Activated T-helper 1 cell treated with Interleukin-2 at 50 U/mL for 16 hours (primary cell): Measurements from ENCODE around the gene HNRNPL.
"Not testable (repeated sequence)": the region's sequence is repeated elsewhere in the genome, so short reads cannot be mapped to it uniquely, and the experiment has no call there.

Experiments
- DNase-seq: peaks from one replicate; pipeline ENCODE4 v3.0.0-alpha.2; 2020; ENCODE audit warnings: low read depth

HNRNPL gene

DNA sequence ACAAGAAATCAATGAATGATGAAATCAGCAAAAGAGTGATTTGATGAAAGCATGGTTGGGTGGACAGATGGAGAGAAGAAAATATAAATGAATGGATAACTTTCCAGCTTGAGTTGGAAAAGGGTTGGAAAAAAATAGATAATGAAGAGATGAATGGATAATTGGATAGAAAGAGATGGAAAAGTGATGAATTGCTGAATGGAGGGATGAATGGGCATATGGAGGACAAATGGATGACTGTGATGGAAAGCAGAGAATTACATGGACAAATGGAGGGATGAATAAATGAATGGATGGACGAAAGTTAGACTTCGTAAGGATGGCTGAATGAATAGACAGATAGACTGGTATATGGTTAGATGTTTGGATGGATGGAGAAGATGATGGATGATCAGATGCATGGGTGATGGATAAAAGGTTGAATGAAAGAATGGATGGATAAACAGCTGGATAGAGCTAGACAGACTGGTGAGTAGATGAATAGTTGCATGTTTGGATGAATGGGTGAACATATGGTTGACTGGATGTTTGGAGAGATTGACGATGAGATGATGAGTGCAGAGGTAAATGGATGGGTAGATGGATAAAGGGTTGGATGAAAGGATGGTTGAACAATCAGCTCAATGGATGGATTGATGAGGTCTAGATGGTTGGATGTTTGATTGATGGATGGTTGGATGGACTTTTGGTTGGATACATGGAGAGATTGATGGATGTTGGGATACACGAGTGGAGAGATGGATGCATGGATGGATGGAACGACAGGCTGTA lies 49.0 kb downstream of the HNRNPL start:
- DNase-seq = no peak

DNA sequence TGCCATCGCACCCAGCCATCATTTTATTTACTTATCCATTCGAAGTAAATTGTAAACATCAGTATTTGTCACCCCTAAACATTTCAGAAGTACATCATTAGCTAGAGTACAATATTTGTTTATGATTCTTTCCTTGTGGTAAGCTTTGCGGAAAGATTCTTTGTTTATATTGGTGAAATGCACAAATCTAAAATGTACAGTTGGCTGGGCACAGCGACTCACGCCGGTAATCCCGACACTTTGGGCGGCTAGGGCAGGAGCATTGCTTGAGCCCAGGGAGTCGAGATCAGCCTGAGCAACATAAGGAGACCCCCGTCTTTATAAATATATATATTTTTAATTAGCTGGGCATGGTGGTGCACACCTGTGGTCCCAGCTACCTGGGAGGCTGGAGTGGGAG lies 50.7 kb downstream of the HNRNPL start:
- DNase-seq = no peak

DNA sequence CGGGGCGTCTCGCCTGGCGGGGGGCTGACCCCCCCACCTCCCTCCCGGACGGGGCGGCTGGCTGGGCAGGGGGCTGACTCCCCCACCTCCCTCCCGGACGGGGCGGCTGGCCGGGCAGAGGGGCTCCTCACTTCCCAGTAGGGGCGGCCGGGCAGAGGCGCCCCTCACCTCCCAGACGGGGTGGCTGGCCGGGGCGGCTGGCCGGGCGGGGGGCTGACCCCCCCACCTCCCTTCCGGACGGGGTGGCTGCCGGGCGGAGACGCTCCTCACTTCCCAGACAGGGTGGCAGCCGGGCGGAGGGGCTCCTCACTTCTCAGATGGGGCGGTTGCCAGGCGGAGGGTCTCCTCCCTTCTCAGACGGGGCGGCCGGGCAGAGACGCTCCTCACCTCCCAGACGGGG lies 52.0 kb downstream of the HNRNPL start:
- not testable (repeated sequence) for DNase-seq

DNA sequence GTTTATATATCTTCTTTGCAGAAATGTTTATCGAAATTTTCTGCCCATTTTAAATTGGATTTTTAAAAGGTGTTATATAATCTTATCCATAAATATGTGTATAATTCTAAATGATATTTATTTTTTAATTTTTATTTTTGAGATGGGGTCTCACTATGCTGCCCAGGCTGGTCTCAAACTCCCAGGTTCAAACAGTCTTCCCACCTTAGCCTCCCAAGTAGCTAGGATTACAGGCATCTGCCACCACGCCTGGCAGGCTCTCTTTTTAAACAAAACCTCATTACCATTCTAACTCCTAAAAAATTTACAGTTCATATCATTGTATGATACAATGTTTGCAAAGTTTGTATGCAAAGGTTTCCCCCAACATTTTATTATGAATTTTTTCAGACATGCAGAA lies 53.6 kb downstream of the HNRNPL start:
- DNase-seq = no peak

DNA sequence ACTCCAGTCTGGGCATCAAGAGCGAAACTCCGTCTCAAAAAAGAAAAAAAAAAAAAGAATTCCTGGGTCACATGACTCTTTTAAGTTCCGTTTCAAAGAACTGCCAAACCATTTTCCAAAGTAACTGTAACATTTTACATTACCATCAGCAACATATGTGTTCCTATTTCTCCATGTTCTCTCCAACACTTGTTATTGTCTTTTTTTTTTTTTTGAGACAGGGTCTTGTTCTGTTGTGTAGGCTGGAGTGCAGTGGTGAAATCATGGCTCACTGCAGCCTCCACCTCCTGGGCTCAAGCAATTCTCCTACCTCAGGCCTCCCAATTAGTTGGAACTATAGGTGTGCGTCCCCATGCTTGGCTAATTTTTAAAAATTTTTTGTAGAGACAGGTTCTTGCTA lies 54.2 kb downstream of the HNRNPL start:
- DNase-seq = no peak

DNA sequence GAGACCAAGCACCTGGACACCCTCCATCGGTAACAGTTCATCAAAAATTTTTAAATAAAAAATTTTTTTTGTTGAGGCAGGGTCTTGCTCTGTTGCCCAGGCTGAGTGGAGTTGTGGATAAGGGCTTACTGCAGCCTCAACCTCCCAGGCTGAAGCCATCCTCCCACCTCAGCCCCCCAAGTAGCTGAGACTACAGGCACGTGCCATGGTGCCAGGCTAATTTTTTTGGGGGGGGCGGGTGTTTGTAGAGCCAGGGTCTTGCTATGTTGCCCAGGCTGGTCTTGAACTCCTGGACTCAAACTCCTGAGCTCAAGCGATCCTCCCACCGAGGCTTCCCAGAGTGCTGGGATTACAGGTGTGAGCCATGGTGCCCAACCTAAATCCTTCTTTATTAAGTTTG lies 56.1 kb downstream of the HNRNPL start:
- DNase-seq = no peak

DNA sequence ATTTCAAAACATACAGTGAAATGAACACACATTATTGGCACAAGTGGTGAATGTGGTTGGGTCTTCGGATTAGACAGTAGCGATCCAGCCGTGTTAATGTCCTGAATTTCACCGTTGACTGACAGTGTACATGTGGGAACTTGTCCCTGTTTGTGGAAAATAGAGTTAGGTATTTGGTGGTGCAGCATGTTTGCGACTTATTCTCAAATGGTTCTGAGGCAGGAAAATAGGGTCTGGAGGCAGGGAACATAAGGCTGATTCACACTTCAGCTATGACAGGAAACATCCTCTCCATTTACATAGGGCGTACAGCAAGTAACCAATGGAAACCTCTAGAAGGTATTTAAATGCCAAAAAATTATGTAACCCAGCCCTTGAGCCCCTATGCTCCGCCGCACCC lies 56.6 kb downstream of the HNRNPL start:
- DNase-seq = no peak

DNA sequence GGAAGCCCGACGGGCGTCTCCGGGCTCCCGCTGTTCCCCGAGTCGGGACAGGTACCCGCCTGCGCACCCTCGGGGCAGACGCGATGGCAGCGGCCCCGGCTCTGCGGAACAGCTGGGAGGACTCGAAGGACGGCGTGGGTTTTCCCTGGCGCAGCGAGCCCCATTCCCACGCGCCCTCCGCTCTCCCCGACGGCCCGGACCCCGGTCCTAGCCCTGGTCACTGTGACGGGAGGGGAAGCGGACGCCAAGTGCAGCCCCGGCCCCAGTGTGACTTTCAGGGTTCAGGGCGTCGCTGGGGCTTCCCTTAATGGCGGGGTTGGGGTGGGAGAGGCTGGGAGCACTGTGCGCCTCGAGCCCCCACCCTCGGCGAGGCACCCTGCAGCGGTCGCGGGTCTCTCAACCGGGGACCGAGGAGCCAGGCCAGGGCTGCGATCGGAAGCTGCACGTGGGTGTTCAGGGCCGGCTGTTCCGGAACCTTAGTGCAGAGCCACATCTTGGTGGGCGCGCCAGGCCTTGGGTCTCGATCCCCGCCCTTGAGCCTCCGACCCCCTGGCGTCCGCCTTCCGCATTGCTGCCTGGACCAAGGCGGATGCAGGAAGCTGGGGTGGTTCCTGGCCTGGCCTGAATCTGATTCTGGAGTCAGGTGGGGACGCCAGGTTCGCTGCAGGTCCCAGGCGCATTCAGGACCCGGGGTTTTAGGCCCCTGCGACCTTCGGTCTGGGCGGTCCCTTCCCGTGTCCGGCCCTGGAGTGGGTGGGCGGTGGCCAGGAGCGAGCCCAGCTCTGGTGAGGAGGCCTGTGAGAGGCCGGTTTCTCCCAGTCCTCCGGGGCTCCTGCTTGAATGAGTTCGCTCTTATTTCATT lies 57.3 kb downstream of the HNRNPL start:
- peak; percentile 12 for DNase-seq

DNA sequence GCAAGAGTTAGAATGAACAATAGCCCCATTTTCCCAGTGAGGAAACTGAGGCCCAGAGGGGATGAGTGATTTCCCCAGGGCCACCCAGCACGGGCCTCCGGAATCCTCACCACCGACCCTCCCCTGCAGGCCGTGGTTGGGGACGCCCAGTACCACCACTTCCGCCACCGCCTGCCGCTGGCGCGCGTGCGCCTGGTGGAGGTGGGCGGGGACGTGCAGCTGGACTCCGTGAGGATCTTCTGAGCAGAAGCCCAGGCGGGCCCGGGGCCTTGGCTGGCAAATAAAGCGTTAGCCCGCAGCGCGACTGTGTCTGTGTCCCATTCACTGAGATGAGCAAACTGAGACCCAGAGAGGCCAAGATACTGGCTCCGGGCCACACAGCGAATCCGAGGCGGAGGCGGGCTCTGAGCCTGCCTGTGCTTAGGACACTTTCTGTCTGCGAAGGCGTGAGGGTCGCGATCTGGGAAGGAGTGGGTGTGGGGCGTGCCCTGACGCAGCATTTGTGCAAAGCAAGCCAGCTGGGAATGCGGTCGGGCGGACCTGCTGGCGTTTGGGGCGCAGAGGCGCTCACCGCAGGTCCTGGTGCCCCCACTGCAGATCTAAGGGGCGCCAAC lies 58.2 kb downstream of the HNRNPL start:
- not testable (repeated sequence) for DNase-seq

DNA sequence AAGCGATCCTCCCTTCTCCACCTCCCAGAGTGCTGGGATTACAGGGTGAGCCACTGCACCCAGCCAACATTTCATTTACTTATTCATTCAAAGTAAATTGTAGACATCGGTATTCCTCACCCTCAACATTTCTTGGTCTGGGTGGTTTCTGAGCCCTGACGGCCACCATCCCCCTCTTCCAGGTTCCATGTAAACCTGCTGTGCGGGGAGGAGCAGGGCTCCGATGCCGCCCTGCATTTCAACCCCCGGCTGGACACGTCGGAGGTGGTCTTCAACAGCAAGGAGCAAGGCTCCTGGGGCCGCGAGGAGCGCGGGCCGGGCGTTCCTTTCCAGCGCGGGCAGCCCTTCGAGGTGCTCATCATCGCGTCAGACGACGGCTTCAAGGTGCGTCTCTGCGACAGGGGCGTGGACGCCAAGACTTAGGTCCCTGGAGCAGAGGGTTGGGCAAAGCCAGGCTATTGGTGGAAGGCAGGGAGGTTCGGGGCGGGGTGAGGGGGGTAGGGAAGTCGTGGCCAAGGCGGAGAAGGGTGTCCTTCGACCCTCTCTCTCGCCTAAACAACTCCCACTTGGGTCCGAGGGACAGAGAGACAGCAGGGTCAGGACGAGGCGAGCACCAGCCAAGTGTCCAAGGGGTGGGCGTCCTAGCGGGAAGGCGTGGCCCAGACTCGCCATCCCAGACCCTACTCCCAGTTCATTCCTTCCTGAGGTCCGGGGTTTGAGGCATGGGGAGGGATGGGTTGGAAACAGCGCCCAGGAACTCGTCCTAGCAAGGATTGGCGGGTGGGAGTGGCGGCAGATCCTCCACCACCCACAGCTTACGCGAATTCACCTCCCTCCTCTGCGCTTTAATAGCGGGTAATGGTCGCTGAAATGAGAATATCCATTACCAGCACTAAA lies 59.0 kb downstream of the HNRNPL start:
- not testable (repeated sequence) for DNase-seq

DNA sequence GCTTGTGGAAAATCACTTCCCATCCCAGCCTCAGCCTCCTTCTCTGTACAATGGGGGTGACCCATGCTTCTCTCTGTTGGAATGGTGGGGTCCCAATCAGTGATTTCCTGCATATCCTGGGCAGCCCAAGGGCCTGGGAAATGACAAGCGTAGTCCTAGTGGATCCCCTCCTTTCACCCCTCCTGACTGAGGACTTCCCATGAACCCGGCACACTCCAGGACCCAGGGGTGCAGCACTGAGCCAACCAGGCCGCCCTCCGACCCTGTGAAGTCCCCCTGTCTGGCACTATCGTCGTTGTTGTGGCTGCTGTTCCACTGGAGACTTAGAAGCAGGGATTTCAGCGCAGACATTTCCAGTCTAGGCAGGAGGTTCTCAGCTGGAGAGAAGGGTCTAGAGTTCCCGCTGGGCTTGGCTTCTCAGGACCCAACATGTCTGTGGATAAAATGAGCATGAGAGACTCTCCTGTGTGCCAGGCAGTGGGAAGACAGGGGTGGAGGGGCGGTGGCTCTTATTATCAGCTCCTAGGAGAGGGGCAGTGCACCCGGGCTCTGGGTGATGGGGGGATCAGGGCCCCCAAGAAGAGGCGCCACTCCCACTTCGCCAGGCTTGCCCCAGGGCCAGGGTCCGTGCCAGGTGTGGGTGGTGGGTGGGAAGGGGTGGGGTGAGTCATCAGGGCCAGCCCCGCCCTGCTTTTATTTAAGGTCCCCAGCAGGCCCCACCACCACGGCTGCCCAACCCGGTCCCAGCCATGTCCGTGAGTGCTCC lies 61.1 kb downstream of the HNRNPL start, which contains the start of gene LGALS7B:
LGALS7B (plus strand) TSS at position 723 of the 766 bp plus-strand sequence; CDS start at position 750, 27 bp downstream.
- DNase-seq = no peak

DNA sequence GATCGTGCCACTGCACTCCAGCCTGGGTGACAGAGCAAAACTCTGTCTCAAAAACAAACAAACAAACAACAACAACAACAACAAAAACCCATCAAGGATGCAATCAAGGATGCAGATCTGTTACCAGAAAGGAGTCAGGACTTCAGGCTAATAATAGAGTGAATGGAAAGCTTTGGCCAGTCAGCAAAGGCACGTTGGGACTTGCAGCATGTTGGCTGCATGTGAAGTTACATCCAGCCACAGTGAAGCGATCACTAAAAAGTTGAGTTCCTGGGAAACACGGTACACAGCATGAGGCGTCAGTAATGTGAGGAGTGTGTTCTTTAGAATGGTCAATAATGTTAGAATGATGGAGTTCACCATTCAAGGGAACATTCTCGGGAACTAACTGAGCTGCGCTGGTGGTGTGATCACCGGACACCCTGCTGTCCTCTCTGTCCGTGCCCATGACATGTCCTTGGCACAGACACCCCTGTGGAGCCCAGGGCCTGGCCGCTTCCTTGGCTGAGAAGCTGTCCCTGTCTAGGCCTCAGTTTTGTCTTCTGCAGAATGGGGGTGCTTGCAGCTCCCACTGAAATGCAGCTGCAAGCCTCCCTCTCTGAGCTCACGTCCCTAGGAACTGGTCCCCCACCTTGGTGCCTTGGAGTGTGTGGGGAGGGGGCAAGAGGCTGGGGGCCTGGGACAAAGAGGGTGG lies 63.1 kb downstream of the HNRNPL start:
- no peak for DNase-seq
